Measurements from ENCODE around the gene METAP1D. TPM values are rescaled to one million over a fixed set of nuclear protein-coding genes. Genes with fewer than 3 reads are reported as not detected.

The METAP1D gene
- total RNA-seq, 1 experiment from 2014 or later: 4.7 TPM

- Mint-ChIP-seq H3K27ac (no peak overlapping the region), H3K4me1 (peaks cover 4% of the 10 kb centered on the region), H3K27me3 (ENCODE audit: low read depth) (no peaks in the 10 kb centered on the region), H3K4me3 (no peak overlapping the region), H3K9me3 (no peaks in the 10 kb centered on the region), H3K36me3 (peaks cover 16% of the 10 kb centered on the region)
- no peak for DNase-seq (ENCODE audit: low spot score)
- ChIA-PET CTCF (no interaction called here), POLR2A (no interaction called here)
- ATAC-seq: no peak
- TF ChIP-seq ZNF121 (CRISPR knock-in tag; IDR thresholded peaks at IDR 0.05): no peak
- no peak for TF ChIP-seq ZMAT4 (CRISPR knock-in tag; IDR thresholded peaks at IDR 0.05)
- no peak for TF ChIP-seq E2F1 (CRISPR knock-in tag; IDR thresholded peaks at IDR 0.05)
- TF ChIP-seq PREB (CRISPR knock-in tag; IDR thresholded peaks at IDR 0.05; ENCODE audit: borderline replicate concordance): no peak
- no peak for TF ChIP-seq RELA (CRISPR knock-in tag; IDR thresholded peaks at IDR 0.05; ENCODE audit: borderline replicate concordance)
- TF ChIP-seq ZNF396 (CRISPR knock-in tag; IDR thresholded peaks at IDR 0.05; ENCODE audit: borderline replicate concordance): no peak
- no peak for TF ChIP-seq CBFB (CRISPR knock-in tag; IDR thresholded peaks at IDR 0.05; ENCODE audit: low read depth)
- TF ChIP-seq IRF1 (CRISPR knock-in tag; IDR thresholded peaks at IDR 0.05): no peak
- TF ChIP-seq TEAD4 (CRISPR knock-in tag; IDR thresholded peaks at IDR 0.05): no peak
- no peak for TF ChIP-seq SMAD3 (CRISPR knock-in tag; IDR thresholded peaks at IDR 0.05; ENCODE audit: borderline replicate concordance)
- no peak for TF ChIP-seq NFYB (CRISPR knock-in tag; conservative IDR thresholded peaks at IDR 0.05; ENCODE audit: low read depth)
- TF ChIP-seq NFATC4 (CRISPR knock-in tag; IDR thresholded peaks at IDR 0.05): no peak
- TF ChIP-seq TP53 (CRISPR knock-in tag; IDR thresholded peaks at IDR 0.05): no peak
- no peak for TF ChIP-seq ZNF232 (CRISPR knock-in tag; IDR thresholded peaks at IDR 0.05)
- no peak for TF ChIP-seq ZNF219 (CRISPR knock-in tag; IDR thresholded peaks at IDR 0.05; ENCODE audit: borderline replicate concordance)
- TF ChIP-seq NR2C2 (CRISPR knock-in tag; IDR thresholded peaks at IDR 0.05): no peak
- TF ChIP-seq GABPB1 (CRISPR knock-in tag; IDR thresholded peaks at IDR 0.05): no peak
- TF ChIP-seq ZNF671 (CRISPR knock-in tag; IDR thresholded peaks at IDR 0.05): no peak
- TF ChIP-seq NFE2L1 (CRISPR knock-in tag; IDR thresholded peaks at IDR 0.05): no peak
Observed at GRCh38 chr2:171965238-171965637, 34.5 kb upstream of the METAP1D start.

GRCh38 chr2:171965661-171966060 lies 34.1 kb upstream of the METAP1D start:
- no peak for ATAC-seq
- ChIA-PET POLR2A (no interaction called here), CTCF (no interaction called here)
- peaks cover 16% of the 10 kb centered on the region for H3K36me3 Mint-ChIP-seq
- H3K4me1 Mint-ChIP-seq: peaks cover 3% of the 10 kb centered on the region
- H3K27ac Mint-ChIP-seq: no peak overlapping the region
- DNase-seq (ENCODE audit: low spot score): no peak
- no peak overlapping the region for H3K4me3 Mint-ChIP-seq
- H3K27me3 Mint-ChIP-seq (ENCODE audit: low read depth): no peaks in the 10 kb centered on the region
- no peaks in the 10 kb centered on the region for H3K9me3 Mint-ChIP-seq
- TF ChIP-seq ZNF671 (CRISPR knock-in tag; IDR thresholded peaks at IDR 0.05): no peak
- no peak for TF ChIP-seq ATF3 (CRISPR knock-in tag; conservative IDR thresholded peaks at IDR 0.05)
- TF ChIP-seq CBFB (CRISPR knock-in tag; IDR thresholded peaks at IDR 0.05; ENCODE audit: low read depth): no peak
- no peak for TF ChIP-seq ZNF219 (CRISPR knock-in tag; IDR thresholded peaks at IDR 0.05; ENCODE audit: borderline replicate concordance)
- TF ChIP-seq STAT6 (CRISPR knock-in tag; conservative IDR thresholded peaks at IDR 0.05; ENCODE audit: low read depth): no peak
- TF ChIP-seq ETV6 (CRISPR knock-in tag; IDR thresholded peaks at IDR 0.05): no peak
- TF ChIP-seq E2F4 (CRISPR knock-in tag; IDR thresholded peaks at IDR 0.05; ENCODE audit: borderline replicate concordance, low read depth): no peak
- no peak for TF ChIP-seq HMGXB4 (CRISPR knock-in tag; IDR thresholded peaks at IDR 0.05)
- no peak for TF ChIP-seq ZNF317 (CRISPR knock-in tag; IDR thresholded peaks at IDR 0.05; ENCODE audit: borderline replicate concordance, low read depth)

All from WTC11 (cell line).